Renal cortex interstitium (tissue), 15 donors: ENCODE data around the gene LGI2. TPM values are rescaled to one million over a fixed set of nuclear protein-coding genes. Genes with fewer than 3 reads are reported as not detected.
"Not testable (repeated sequence)": the region's sequence is repeated elsewhere in the genome, so short reads cannot be mapped to it uniquely, and the experiment has no call there.

ENCODE experiments used
- DNase-seq, 11 donors: peaks; one replicate each; pipeline ENCODE4 v3.0.0-alpha.2; 2013; ENCODE audit warnings: low read depth in 9 of 11, low spot score in 4 of 11; ENCODE audit errors: extremely low read depth in 1 of 11
- long read RNA-seq, 16 experiments: transcript quantifications; one replicate each; lab custom pipeline, GENCODE V29; 2026
- polyA plus RNA-seq, 3 donors: library from polyadenylated mRNA; unstranded; fragments of 120-200 nt; gene quantifications; one replicate each; pipeline ENCODE4 v1.2.1, GENCODE V29; 2013; ENCODE audit not compliant: insufficient read length in 3 of 3

LGI2 gene, protein sequence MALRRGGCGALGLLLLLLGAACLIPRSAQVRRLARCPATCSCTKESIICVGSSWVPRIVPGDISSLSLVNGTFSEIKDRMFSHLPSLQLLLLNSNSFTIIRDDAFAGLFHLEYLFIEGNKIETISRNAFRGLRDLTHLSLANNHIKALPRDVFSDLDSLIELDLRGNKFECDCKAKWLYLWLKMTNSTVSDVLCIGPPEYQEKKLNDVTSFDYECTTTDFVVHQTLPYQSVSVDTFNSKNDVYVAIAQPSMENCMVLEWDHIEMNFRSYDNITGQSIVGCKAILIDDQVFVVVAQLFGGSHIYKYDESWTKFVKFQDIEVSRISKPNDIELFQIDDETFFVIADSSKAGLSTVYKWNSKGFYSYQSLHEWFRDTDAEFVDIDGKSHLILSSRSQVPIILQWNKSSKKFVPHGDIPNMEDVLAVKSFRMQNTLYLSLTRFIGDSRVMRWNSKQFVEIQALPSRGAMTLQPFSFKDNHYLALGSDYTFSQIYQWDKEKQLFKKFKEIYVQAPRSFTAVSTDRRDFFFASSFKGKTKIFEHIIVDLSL
- 10 to 100 TPM; 31.9 to 36.8 (median 33.9) TPM for polyA plus RNA-seq
- long read RNA-seq, donor 1, full-length matches to known transcripts, result 2 of 2 reads
- long read RNA-seq, donor 1, partial matches to known transcripts, result 0 of 2 reads
- long read RNA-seq, donor 1, other reads (novel, unspliced or antisense), result 0 of 2 reads
- long read RNA-seq, donor 2, full-length matches to known transcripts, result 5 of 5 reads
- long read RNA-seq, donor 2, partial matches to known transcripts, result 0 of 5 reads
- long read RNA-seq, donor 2, other reads (novel, unspliced or antisense), result 0 of 5 reads
- long read RNA-seq, donor 3, full-length matches to known transcripts, result 9 of 9 reads
- long read RNA-seq, donor 3, partial matches to known transcripts, result 0 of 9 reads
- long read RNA-seq, donor 3, other reads (novel, unspliced or antisense), result 0 of 9 reads
- long read RNA-seq, donor 4, full-length matches to known transcripts, result 8 of 8 reads
- long read RNA-seq, donor 4, partial matches to known transcripts, result 0 of 8 reads
- long read RNA-seq, donor 4, other reads (novel, unspliced or antisense), result 0 of 8 reads
- long read RNA-seq, donor 5, result 0 reads
- long read RNA-seq, donor 6, full-length matches to known transcripts, result 7 of 7 reads
- long read RNA-seq, donor 6, partial matches to known transcripts, result 0 of 7 reads
- long read RNA-seq, donor 6, other reads (novel, unspliced or antisense), result 0 of 7 reads
- long read RNA-seq, donor 7, full-length matches to known transcripts, result 5 of 5 reads
- long read RNA-seq, donor 7, partial matches to known transcripts, result 0 of 5 reads
- long read RNA-seq, donor 7, other reads (novel, unspliced or antisense), result 0 of 5 reads
- long read RNA-seq, donor 8, result 0 reads
- long read RNA-seq, donor 9, full-length matches to known transcripts, result 6 of 6 reads
- long read RNA-seq, donor 9, partial matches to known transcripts, result 0 of 6 reads
- long read RNA-seq, donor 9, other reads (novel, unspliced or antisense), result 0 of 6 reads
- long read RNA-seq, donor 10, full-length matches to known transcripts, result 3 of 3 reads
- long read RNA-seq, donor 10, partial matches to known transcripts, result 0 of 3 reads
- long read RNA-seq, donor 10, other reads (novel, unspliced or antisense), result 0 of 3 reads
- long read RNA-seq, donor 11, full-length matches to known transcripts, result 9 of 9 reads
- long read RNA-seq, donor 11, partial matches to known transcripts, result 0 of 9 reads
- long read RNA-seq, donor 11, other reads (novel, unspliced or antisense), result 0 of 9 reads
- long read RNA-seq, donor 12, full-length matches to known transcripts, result 5 of 5 reads
- long read RNA-seq, donor 12, partial matches to known transcripts, result 0 of 5 reads
- long read RNA-seq, donor 12, other reads (novel, unspliced or antisense), result 0 of 5 reads
- long read RNA-seq, donor 13, result 0 reads
- long read RNA-seq, donor 14, full-length matches to known transcripts, result 10 of 10 reads
- long read RNA-seq, donor 14, partial matches to known transcripts, result 0 of 10 reads
- long read RNA-seq, donor 14, other reads (novel, unspliced or antisense), result 0 of 10 reads
- long read RNA-seq, donor 15, full-length matches to known transcripts, result 4 of 4 reads
- long read RNA-seq, donor 15, partial matches to known transcripts, result 0 of 4 reads
- long read RNA-seq, donor 15, other reads (novel, unspliced or antisense), result 0 of 4 reads
- long read RNA-seq, donor 16, full-length matches to known transcripts, result 13 of 13 reads
- long read RNA-seq, donor 16, partial matches to known transcripts, result 0 of 13 reads
- long read RNA-seq, donor 16, other reads (novel, unspliced or antisense), result 0 of 13 reads

DNA sequence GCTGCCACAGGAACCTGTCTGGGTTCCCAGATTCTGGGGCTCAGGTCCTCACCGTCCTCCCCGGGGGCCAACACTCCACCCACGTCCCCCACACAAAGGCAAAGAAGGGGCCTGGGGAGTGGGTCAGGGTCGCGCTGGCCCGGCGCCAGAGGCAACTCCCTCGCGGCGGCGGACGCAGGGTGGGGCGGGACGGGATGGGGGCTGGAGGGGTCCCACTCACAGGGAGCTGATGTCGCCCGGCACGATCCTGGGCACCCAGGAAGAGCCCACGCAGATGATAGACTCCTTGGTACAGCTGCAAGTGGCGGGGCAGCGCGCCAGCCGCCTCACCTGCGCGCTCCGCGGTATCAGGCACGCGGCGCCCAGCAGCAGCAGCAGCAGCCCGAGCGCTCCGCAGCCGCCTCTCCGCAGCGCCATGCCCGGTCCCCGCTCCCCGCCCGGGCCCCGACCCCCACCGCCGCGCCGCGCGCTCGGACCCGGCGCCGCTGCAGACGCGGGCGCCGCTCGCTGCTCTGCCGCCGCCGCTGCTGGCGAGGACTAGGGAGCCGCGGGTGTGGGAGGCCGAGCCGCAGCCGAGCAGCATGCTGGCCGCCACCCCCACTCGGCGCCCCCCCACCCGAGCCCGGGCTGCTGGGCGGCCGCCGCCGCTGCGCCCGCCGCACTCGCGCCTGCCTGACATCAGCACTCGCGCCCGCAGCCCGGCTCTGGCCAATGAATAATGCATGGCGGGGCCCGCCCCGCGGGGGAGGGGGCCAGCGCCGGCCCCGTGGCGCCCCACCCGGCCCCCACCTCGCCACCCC, at the start of gene LGI2:
Gene LGI2, minus strand, starts transcription at position 670 of the 800 bp plus-strand sequence. Its CDS starts 253 bp downstream, at position 417.
- DNase-seq, result peak in 1 of 11 donors; percentile 40

DNA sequence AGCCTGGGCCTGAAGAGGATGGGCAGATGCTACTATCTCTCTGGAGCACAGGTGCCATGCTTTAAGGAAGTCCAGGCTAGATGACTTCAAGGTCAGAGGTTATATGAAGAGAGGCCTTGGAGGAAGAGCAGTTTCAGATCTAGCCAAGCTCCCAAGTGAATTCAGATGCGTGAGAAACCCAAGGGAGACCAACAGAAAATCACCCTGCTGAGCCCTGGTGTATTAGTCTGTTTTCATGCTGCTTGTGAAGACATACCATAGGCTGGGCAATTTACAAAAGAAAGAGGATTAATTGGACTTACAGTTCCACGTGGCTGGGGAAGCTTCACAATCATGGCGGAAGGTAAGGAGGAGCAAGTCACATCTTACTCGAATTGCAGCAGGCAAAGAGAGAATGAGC, 47.8 kb upstream of the LGI2 start:
- no peak for DNase-seq

DNA sequence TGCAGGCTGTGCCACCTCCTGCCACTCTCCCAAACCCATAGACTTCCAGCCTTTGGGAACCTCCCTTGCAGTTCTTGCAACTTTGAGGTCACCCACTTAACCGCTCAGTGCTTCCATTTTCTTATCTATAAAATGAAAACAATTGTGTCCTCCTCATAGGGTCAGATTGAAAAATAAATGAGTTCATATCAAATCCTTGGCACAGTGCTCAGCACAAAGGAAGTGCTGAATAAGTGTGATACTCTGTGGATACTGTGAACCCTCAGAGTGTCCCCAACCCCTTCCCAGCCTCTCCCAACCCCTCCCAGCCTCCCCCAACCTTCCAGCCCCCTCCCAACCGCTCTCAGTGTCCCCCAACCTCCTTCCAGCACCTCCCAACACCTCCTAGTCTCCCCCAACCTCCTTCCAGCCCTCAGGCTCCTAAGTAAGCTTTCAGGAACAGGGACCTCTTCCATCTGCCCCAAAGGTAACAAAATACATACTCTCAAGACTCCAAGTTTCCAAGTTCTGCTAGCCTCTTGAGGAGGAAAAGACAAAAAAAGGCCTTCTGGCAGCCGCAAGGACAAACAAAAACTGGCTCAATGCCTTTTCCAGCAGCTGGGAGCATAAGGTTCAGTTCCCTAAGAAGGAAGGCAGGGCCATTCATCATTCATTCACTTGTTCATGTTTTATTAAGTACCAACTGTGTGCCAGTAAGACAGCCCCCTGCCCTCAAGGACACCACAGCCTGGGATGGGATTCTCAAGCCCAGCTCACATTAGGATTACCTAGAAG, 46.1 kb upstream of the LGI2 start:
- no peak for DNase-seq

DNA sequence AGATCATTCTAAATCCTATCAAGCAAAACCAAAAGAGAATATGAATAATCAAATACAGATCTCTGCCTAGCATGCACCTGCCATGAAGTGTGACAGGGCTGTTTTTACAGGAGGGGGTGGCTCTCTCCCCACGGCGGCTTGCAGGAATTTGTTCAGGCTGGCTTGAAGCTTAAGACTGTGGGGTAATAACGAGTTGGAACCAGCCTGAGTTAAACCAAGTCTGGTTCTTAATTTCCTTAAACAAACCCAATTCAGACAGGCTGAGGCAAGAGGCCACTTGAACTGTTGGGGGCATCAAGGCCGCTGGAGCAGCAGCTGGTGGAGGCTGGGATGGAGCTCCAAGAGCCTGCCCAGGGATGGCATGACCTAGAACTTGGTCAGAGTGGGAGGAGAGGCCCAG, 45.1 kb upstream of the LGI2 start:
- no peak for DNase-seq

DNA sequence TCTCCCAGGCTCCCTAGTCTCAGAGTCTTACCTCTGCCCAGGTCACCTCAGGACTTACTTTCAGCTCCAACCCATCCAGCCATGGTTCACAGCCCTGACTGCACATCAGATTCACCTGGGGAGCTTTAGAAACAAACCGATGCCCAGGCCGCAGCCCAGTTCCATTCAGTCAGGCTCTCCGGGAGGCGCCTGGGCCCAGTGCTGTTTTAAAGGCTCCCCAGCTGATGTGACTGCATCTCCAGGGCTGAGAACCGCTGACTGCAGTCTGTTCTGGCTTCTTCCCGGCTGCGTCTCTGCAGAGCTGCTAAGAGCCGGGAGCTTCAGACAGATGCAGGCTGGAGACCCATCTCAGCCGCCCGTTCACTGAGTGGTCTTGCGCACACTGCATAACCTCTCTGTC, 44.4 kb upstream of the LGI2 start:
- no peak for DNase-seq

DNA sequence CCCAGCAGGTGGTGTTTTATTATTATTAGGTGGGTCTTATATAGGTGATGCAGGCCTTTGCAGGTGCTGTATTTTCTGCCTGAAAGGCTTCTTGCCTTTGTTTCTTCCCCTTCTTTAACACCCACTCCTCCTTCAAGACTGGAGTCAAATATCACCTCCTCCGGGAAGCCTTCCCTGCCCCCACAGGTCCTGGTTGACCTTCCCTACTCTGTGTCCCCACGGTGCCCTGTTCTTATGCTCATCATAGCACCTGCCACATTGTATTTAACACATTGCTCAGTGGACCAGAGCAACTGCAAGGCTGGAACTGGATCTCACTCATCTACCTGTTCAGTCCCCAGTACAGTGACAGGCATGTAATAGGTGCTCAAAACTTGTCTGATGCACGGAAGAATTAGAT, 39.8 kb upstream of the LGI2 start:
- no peak for DNase-seq

DNA sequence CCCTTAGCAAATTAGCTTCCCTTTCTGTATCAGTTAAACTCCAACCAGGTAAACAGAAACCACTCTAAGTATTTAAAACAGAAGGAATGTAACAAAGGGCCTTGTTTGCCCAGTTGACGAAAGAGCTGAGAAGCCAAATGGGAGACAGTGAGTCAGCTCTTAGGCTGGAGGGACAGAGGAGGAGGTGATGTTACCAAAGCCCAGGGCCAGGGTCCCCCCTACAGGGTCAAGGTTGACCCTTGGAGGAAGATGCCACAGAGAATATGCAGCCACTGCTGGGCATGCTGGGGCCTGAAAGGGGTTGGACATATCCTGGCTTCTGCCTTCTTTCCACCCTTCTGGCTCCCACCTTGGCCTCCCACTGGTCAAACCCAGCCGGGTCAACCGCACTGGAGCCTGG, 38.3 kb upstream of the LGI2 start:
- DNase-seq, result no peak

DNA sequence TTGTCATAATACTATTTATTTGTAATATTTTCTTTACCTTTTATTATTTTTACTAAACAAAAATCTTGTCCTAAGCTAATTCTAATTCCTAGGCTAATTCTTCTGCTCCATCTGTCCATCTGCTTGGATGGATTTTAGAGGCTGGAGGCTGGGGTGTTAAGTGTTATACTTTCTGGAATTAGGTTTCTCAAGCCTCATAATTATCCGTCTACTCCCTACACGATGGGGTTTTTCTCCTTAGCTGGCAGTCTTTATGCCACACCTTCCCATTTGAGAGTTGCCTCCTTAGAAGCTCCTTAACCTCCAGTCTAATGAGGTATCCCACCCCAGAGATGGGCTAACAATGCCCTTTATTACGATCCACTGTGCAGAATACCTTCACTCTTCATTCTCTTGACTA, 37.6 kb upstream of the LGI2 start:
- DNase-seq, result no peak

DNA sequence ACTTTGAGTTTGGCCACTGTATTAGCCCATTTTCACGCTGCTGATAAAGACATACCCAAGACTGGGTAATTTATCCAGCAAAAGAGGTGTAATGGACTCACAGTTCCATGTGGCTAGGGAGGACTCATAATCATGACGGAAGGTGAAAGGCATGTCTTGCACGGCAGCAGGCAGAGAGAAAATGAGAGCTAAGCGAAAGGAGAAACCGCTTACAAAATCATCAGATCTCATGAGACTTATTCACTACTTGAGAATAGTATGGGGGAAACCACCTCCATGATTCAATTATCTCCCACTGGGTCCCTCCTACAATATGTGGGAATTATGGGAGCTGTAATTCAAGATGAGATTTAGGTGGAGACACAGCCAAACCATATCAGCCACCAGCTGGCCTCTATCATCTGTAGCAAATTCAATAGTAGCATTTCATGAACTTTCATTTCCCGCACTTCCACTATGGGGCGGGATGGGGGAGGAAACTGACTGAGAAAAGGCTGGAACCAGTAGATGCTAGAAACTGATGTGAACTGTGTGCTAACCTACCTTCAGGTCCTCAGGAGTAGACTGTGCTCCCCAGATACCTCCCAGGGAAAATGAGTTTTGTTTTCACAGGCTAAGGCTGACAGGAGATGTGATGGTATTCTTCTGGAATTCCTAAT, 35.3 kb upstream of the LGI2 start:
- no peak for DNase-seq

DNA sequence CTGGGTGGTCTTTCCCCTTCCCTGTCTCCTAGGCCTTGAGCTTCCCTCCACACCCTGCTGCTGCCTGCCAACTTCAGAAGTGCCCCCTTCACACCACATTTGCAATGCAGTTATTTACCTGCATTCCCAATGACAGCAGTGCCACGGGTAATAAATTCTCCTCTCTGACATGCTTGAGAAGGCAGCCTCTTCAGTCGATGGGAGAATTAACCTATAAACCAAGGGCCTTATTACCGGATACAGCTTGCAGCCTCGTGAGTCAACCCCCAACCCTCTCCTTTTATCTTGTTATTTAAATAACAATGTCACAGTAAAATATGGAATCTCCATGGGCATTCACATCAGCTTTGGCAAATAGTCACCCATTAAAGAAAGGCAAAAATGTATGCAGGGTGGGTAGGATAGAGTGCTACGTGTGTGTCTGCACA, 34.7 kb upstream of the LGI2 start:
- DNase-seq, result peak in 7 of 11 donors; percentile 59 to 86 (median 72)

DNA sequence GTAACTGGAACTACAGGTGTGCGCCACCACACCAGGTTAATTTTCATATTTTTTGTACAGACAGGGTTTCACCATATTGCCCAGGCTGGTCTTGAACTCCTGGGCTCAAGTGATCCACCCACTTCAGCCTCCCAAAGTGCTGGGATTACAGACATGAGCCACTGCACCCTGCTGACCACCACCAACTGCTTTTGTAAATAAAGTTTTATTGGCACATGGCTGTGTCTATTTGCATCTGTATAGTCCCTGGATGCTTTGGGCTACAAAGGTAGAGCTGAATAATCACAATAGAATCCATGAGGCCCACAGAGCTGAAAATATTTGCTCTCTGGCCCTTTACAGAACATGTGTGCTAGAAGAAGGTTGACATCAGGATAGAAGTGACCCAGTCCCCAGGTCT, 33.7 kb upstream of the LGI2 start:
- not testable (repeated sequence) for DNase-seq

DNA sequence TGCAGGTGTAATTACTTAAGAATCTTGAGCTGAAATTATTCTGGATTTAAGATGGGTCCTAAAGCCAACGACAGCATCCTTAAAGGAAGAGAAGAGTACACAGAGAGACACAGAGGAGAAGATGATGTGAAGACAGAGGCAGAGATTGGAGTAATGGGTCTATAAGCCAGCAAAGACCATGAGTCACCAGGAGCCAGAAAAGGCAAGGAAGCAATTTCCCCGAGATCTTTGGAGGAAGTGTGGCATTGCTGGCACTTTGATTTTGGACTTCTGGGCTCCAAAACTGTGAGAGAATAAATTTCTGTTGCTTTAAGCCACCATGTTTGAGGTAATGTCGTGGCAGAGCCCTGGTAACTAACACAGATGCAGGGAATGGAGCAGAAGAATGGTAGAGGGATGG, 32.4 kb upstream of the LGI2 start:
- no peak for DNase-seq

DNA sequence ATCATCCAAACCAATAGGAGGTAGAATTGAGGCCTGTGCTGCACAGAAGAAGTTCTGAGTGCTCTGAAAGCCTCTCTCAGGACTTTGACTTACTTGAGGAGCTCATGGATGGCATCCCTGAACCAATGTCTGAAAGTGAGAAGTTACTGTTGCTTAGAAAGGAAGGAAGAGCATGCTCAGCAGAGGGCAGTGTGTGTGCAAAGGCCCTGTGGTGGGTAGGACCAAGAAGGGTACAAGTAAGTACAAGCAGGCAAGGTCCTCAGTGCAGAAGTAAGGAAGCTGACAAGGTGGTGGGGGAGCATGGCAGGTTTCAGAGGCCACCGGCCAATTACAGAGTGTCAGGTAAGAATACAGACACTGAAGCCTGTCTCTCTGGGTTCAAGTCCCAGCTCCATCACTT, 31.4 kb upstream of the LGI2 start:
- no peak for DNase-seq

DNA sequence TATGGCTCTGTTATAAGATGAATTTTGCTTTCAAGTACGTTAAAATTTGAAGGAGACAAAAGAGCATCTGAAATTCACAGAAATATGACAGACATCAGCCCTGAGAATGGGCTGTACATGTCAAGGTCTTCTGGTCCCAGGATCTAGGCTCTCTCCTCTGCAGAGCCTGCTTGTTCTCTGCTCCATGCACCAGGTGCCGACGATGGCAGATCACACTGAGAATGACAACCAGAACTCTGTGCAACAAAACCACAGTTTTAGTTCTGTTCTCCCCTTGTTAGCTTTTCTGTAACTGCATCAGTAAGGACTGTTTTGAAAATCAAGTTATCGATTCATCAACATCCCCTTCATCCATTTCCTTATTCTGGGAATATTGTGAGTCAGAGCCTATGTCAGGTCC, 30.9 kb upstream of the LGI2 start:
- no peak for DNase-seq

DNA sequence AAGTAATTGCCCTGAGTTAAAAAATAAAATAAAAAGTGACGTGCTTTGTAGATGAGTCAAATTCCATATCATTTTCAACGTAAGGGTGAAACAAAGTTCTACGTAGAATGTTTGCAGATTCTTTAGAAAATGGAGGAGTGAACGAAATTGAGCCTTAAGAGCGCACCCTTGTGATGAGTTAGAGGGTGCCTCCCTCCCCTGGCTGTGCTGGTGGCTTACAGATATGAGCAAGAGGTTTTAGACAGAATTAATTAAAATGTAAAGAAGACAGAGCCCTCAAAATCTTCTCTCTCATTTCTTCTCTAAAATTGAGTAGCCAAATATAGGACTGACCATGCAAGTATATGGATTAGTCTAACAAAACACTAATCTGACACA, 30.2 kb upstream of the LGI2 start:
- no peak for DNase-seq
